ENCODE data around the gene MYO18B.

MYO18B gene

GRCh38 chr22:25875461-25875860, 133.5 kb downstream of the MYO18B start:
- H3K36me3 ChIP-seq: no peaks in the 10 kb centered on the region
- peaks cover 16% of the 10 kb centered on the region for H3K27me3 ChIP-seq

GRCh38 chr22:25876871-25877270, 134.9 kb downstream of the MYO18B start:
- no peak for TF ChIP-seq CTCF (IDR thresholded peaks at IDR 0.05)
- Histone ChIP-seq H3K36me3 (no peaks in the 10 kb centered on the region), H3K4me3 (ENCODE audit: low read depth in 1 of 2, low read length in 1 of 2) (no peak overlapping the region), H3K27me3 (peaks cover 29% of the 10 kb centered on the region), H3K27ac (no peak overlapping the region), H3K4me1 (ENCODE audit: control insufficient read depth in 1 of 2, insufficient read depth in 1 of 2, low read depth in 1 of 2, low read length in 1 of 2) (no peaks in the 10 kb centered on the region), H3K9me3 (no peaks in the 10 kb centered on the region)

More at GRCh38 chr22:25875461-25875860, 133.5 kb downstream of the MYO18B start:
- Histone ChIP-seq H3K27ac (no peak overlapping the region), H3K4me1 (ENCODE audit: control insufficient read depth in 1 of 2, insufficient read depth in 1 of 2, low read depth in 1 of 2, low read length in 1 of 2) (no peaks in the 10 kb centered on the region), H3K4me3 (ENCODE audit: low read depth in 1 of 2, low read length in 1 of 2) (no peak overlapping the region), H3K9me3 (no peaks in the 10 kb centered on the region)
- TF ChIP-seq CTCF (IDR thresholded peaks at IDR 0.05): no peak

- H3K27me3 ChIP-seq: peaks cover 30% of the 10 kb centered on the region
- no peaks in the 10 kb centered on the region for H3K9me3 ChIP-seq
- no peak overlapping the region for H3K27ac ChIP-seq
- TF ChIP-seq CTCF (IDR thresholded peaks at IDR 0.05): no peak
- no peaks in the 10 kb centered on the region for H3K36me3 ChIP-seq
- H3K4me1 ChIP-seq (ENCODE audit: control insufficient read depth in 1 of 2, insufficient read depth in 1 of 2, low read depth in 1 of 2, low read length in 1 of 2): no peaks in the 10 kb centered on the region
- H3K4me3 ChIP-seq (ENCODE audit: low read depth in 1 of 2, low read length in 1 of 2): no peak overlapping the region
Measured at GRCh38 chr22:25878933-25879332, 136.9 kb downstream of the MYO18B start.

- Histone ChIP-seq H3K4me1 (ENCODE audit: control insufficient read depth in 1 of 2, insufficient read depth in 1 of 2, low read depth in 1 of 2, low read length in 1 of 2) (no peaks in the 10 kb centered on the region), H3K36me3 (no peaks in the 10 kb centered on the region), H3K27me3 (peaks cover 30% of the 10 kb centered on the region), H3K27ac (no peak overlapping the region), H3K9me3 (no peaks in the 10 kb centered on the region), H3K4me3 (ENCODE audit: low read depth in 1 of 2, low read length in 1 of 2) (no peak overlapping the region)
- TF ChIP-seq CTCF (IDR thresholded peaks at IDR 0.05): no peak
Measured at GRCh38 chr22:25880524-25880923, 138.5 kb downstream of the MYO18B start.

GRCh38 chr22:25881210-25881755, 139.3 kb downstream of the MYO18B start:
- Histone ChIP-seq H3K4me3 (ENCODE audit: low read depth in 1 of 2, low read length in 1 of 2) (no peak overlapping the region), H3K9me3 (no peaks in the 10 kb centered on the region), H3K4me1 (ENCODE audit: control insufficient read depth in 1 of 2, insufficient read depth in 1 of 2, low read depth in 1 of 2, low read length in 1 of 2) (no peaks in the 10 kb centered on the region), H3K27me3 (peaks cover 25% of the 10 kb centered on the region), H3K27ac (no peak overlapping the region), H3K36me3 (no peaks in the 10 kb centered on the region)
- TF ChIP-seq CTCF (IDR thresholded peaks at IDR 0.05): no peak

- TF ChIP-seq CTCF (IDR thresholded peaks at IDR 0.05): no peak
- H3K36me3 ChIP-seq: no peaks in the 10 kb centered on the region
- peaks cover 25% of the 10 kb centered on the region for H3K27me3 ChIP-seq
Measured at GRCh38 chr22:25882360-25882759, 140.4 kb downstream of the MYO18B start.

More at GRCh38 chr22:25882360-25882759, 140.4 kb downstream of the MYO18B start:
- Histone ChIP-seq H3K4me1 (ENCODE audit: control insufficient read depth in 1 of 2, insufficient read depth in 1 of 2, low read depth in 1 of 2, low read length in 1 of 2) (no peaks in the 10 kb centered on the region), H3K4me3 (ENCODE audit: low read depth in 1 of 2, low read length in 1 of 2) (no peak overlapping the region), H3K27ac (no peak overlapping the region), H3K9me3 (no peaks in the 10 kb centered on the region)

All from neutrophil (primary cell).